ENCODE data around the gene ADAT1. TPM values are rescaled to one million over a fixed set of nuclear protein-coding genes. Genes with fewer than 3 reads are reported as not detected.
A peak's percentile ranks its signal among the peaks of the same experiment; 100 is the strongest.

ADAT1 gene
- total and polyA plus RNA-seq, 2 of the 8 experiments (the other 6 are each of a cell fraction or from before 2014, with no cell fraction given), result 30.7 to 44.7 TPM

GRCh38 chr16:75576384-75576811 is 46.7 kb downstream of the ADAT1 start:
- no peak overlapping the region for H3K4me3 ChIP-seq (ENCODE audit: extremely low read depth in 1 of 4, insufficient read depth in 2 of 4, low read depth in 3 of 4, low read length in 4 of 4)
- H2BK120ac ChIP-seq (replicated peaks; ENCODE audit: low read depth, low read length), result no peak overlapping the region
- H3K9me3 ChIP-seq (ENCODE audit: insufficient read depth in 2 of 2, low read depth in 1 of 2, low read length in 1 of 2), result no peaks in the 10 kb centered on the region
- H3K36me3 ChIP-seq (ENCODE audit: control insufficient read depth in 2 of 4, insufficient read depth in 4 of 4, low read length in 3 of 4), result peaks cover 8 to 40% (median 35%) of the 10 kb centered on the region in 4 experiments; a peak in 7 of 8 replicates
- no peak overlapping the region for H4K5ac ChIP-seq (ENCODE audit: insufficient read length, low read depth, low read length)
- 84% methylated on average over 3 of the region's 3 CpGs; no CpG with 5 or more reads in 1 of the 2 experiments for WGBS, 2 experiments (ENCODE audit: extremely low coverage in 1 of 2, insufficient coverage in 1 of 2, insufficient read length in 1 of 2, insufficient replicate concordance in 2 of 2, low coverage in 1 of 2, low lambda C conversion rate in 2 of 2, missing lambda C conversion rate in 1 of 2)
- peaks cover 0 to 7% of the 10 kb centered on the region in 2 experiments for H4K20me1 ChIP-seq (replicated peaks in 1 of 2; ENCODE audit: control insufficient read depth in 1 of 2, insufficient read depth in 2 of 2, low read length in 2 of 2)
- POLR2A ChIA-PET (ENCODE audit: partially characterized antibody), result interaction anchor here (1.1 to 1.8 kb wide), 4 partner anchors 8 to 17 kb away, joined by 3 to 13 read pairs (median 3); partner anchors contain the start of gene GABARAPL2
- H2BK5ac ChIP-seq (ENCODE audit: low read depth, low read length), result peak overlapping the region; percentile 0; the same call in 1 of the 2 replicates
- no peaks in the 10 kb centered on the region for H3K27me3 ChIP-seq (replicated peaks in 1 of 4; ENCODE audit: control insufficient read depth in 3 of 4, extremely low read depth in 1 of 4, insufficient read depth in 3 of 4, low read length in 3 of 4)
- no peak overlapping the region for H3K56ac ChIP-seq (replicated peaks; ENCODE audit: insufficient read length, low read depth, low read length)
- H3K23me2 ChIP-seq (ENCODE audit: low read depth, low read length), result no peaks in the 10 kb centered on the region
- H3K4ac ChIP-seq (replicated peaks; ENCODE audit: insufficient read length, low read depth, low read length), result no peak overlapping the region
- H3K27ac ChIP-seq (ENCODE audit: low read depth, low read length), result no peak overlapping the region; the same call in 1 of the 2 replicates
- no peak overlapping the region for H4K8ac ChIP-seq (ENCODE audit: extremely low read depth, insufficient read depth, low read length)
- H3K4me2 ChIP-seq (ENCODE audit: insufficient read depth in 1 of 2, low read depth in 2 of 2, low read length in 2 of 2), result 0 out of 4 replicates have a peak overlapping the region, but pooled peaks have one; percentile 6 to 12
- no peak overlapping the region; the same call in 1 of the 2 replicates for H3K18ac ChIP-seq (ENCODE audit: extremely low read depth, low read length)
- H3K23ac ChIP-seq (ENCODE audit: insufficient read length), result no peak overlapping the region
- no peak overlapping the region for H2BK15ac ChIP-seq (ENCODE audit: low read length)
- H2AK5ac ChIP-seq (ENCODE audit: low read depth, low read length), result no peak overlapping the region
- peaks cover 4% of the 10 kb centered on the region; the same call in 1 of the 2 replicates for H3K79me1 ChIP-seq (ENCODE audit: low read depth, low read length)
- no peak overlapping the region for H4K91ac ChIP-seq (replicated peaks; ENCODE audit: insufficient read length, low read length)
- no peak overlapping the region for H2BK20ac ChIP-seq (ENCODE audit: low read length)
- no peak overlapping the region; a peak in 1 of 7 replicates for H3K9ac ChIP-seq (replicated peaks in 1 of 4; ENCODE audit: extremely low read depth in 1 of 4, low read depth in 3 of 4, low read length in 3 of 4)
- FAIRE-seq (no peak), DNase-seq (ENCODE audit: low read depth in 1 of 2, low spot score in 2 of 2) (no peak)
- CTCF ChIA-PET (ENCODE audit: partially characterized antibody), result interaction anchor here (0.7 to 1.9 kb wide), 6 partner anchors 9 to 378 kb away, joined by 3 to 6 read pairs (median 3); no protein-coding TSS in a partner anchor
- peaks cover 0 to 12% (median 2%) of the 10 kb centered on the region in 4 experiments; a peak in 3 of 7 replicates for H3K4me1 ChIP-seq (replicated peaks in 1 of 4; ENCODE audit: control insufficient read depth in 3 of 4, insufficient read depth in 4 of 4, low read length in 3 of 4)
- no peak overlapping the region for H2AFZ ChIP-seq (ENCODE audit: low read length)
- no peak overlapping the region for H3K14ac ChIP-seq (ENCODE audit: insufficient read length)
- no peaks in the 10 kb centered on the region; a peak in 1 of 4 replicates for H3K79me2 ChIP-seq (ENCODE audit: control insufficient read depth in 1 of 2, insufficient read depth in 2 of 2, low read length in 2 of 2)
- no peak overlapping the region for H2BK12ac ChIP-seq (ENCODE audit: low read depth, low read length)
- TF ChIP-seq CTBP2 (IDR thresholded peaks at IDR 0.05; ENCODE audit: borderline replicate concordance, insufficient read depth, insufficient read length, low read length) (no peak), CHD2 (IDR thresholded peaks at IDR 0.05; ENCODE audit: low read length) (no peak), GTF2F1 (IDR thresholded peaks at IDR 0.05; ENCODE audit: borderline replicate concordance, low read depth, low read length) (no peak), JUN (IDR thresholded peaks at IDR 0.05; ENCODE audit: low read depth, low read length) (no peak), TBP (IDR thresholded peaks at IDR 0.05; ENCODE audit: low read depth, low read length) (no peak), SUZ12 (IDR thresholded peaks at IDR 0.05; ENCODE audit: low read length) (no peak), TAF1 (IDR thresholded peaks at IDR 0.05; ENCODE audit: low read depth, low read length) (no peak), SIX5 (IDR thresholded peaks at IDR 0.05; ENCODE audit: low read depth, low read length) (no peak), FOSL1 (IDR thresholded peaks at IDR 0.05; ENCODE audit: insufficient read depth, low read depth, low read length) (no peak), HDAC6 (IDR thresholded peaks at IDR 0.05; ENCODE audit: low read depth, low read length) (no peak), MAFK (IDR thresholded peaks at IDR 0.05; ENCODE audit: low read depth, low read length) (no peak), POLR2A (IDR thresholded peaks at IDR 0.05; ENCODE audit: control extremely low read depth in 1 of 2, low read depth in 2 of 2, low read length in 2 of 2) (no peak), POU5F1 (IDR thresholded peaks at IDR 0.05; ENCODE audit: low read depth, low read length) (no peak), TEAD4 (IDR thresholded peaks at IDR 0.05; ENCODE audit: low read depth, low read length) (no peak), TAF7 (optimal IDR thresholded peaks at IDR 0.05; ENCODE audit: borderline replicate concordance, low read depth, low read length) (no peak)

Data from H1 (cell line).